NCI-H345 treated with DMSO at 0.1 percent for 48 hours (cell line): ENCODE data around the gene NLN.
"Not testable (repeated sequence)": the region's sequence is repeated elsewhere in the genome, so short reads cannot be mapped to it uniquely, and the experiment has no call there.

ENCODE experiments used
- DNase-seq: peaks from one replicate; lab custom pipeline; 2025; ENCODE audit not compliant: unreplicated experiment; lab: John Stamatoyannopoulos, UW

The NLN gene

GRCh38 chr5:65730910-65731309, 8.9 kb downstream of the NLN start:
- no peak for DNase-seq

- DNase-seq = not testable (repeated sequence)
Observed at GRCh38 chr5:65732046-65732445, 10.0 kb downstream of the NLN start.

- not testable (repeated sequence) for DNase-seq
Observed at GRCh38 chr5:65734196-65734775, 12.3 kb downstream of the NLN start.

DNA sequence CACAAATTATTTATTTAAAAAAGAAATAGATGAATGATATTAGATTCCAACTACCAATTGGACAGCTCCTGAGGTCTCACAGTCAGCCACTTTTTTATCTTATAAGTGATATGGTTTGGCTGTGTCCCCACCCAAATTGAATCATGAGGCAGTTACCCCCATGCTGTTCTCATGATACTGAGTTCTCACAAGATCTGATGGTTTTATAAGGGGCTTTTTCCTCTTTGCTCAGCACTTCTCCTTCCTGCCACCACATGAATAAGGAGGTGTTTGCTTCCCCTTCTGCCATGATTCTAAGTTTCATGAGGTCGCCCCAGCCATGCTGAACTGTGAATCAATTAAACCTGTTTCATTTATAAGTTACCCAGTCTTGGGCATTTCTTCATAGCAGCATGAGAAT, 12.9 kb downstream of the NLN start:
- DNase-seq = no peak

- no peak for DNase-seq
Observed at GRCh38 chr5:65736011-65736410, 14.0 kb downstream of the NLN start.

GRCh38 chr5:65737842-65738241, 15.8 kb downstream of the NLN start:
- DNase-seq = no peak

DNA sequence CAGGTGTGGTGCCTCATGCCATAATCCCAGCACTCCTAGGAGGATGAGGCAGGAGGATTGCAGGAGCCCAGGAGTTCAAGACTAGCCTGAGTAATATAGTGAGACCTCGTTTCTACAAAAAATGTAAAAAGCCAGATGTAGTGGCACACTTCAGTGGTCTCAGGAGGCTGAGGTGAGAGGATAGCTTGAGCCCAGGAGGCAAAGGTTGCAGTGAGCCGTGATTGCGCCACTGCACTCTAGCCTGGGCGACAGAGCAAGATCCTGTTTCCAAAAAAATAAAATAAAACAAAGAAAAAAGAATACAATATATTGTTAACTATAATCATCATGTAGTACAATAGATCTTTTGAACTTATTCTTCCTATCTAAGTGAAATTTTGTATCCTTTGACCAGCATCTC, 16.3 kb downstream of the NLN start:
- no peak for DNase-seq

- no peak for DNase-seq
Observed at GRCh38 chr5:65739162-65739561, 17.2 kb downstream of the NLN start.

DNA sequence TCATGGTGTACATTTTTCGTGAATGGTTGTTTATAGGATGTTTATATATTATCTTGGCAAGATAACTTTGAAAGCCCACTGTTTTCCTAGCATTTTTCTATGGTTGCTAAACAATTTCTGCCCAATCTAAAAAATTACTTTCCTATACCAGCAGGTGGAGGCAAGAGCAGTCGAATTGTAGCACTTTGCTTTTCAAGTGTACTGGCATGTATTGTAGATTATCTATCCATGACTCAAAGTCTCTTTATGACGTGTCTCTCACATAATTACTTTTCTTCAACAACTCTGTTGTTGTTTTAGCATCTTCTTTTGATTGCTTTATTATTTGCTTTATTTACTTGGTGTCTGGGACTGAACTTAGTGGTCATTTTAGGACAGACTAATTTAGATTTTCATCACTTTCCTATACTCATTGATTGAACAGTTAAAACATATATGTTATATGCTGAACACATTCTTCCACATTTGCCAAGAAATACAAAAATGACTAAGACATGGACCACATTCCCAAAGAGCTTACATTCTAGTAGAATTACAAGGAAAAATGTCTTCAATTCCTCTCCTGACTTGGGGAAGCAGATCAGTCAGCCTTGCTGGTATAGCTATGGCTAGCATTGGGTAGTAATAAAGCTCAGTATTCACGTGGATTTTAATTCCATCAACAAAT, 20.7 kb downstream of the NLN start:
- DNase-seq = no peak

DNA sequence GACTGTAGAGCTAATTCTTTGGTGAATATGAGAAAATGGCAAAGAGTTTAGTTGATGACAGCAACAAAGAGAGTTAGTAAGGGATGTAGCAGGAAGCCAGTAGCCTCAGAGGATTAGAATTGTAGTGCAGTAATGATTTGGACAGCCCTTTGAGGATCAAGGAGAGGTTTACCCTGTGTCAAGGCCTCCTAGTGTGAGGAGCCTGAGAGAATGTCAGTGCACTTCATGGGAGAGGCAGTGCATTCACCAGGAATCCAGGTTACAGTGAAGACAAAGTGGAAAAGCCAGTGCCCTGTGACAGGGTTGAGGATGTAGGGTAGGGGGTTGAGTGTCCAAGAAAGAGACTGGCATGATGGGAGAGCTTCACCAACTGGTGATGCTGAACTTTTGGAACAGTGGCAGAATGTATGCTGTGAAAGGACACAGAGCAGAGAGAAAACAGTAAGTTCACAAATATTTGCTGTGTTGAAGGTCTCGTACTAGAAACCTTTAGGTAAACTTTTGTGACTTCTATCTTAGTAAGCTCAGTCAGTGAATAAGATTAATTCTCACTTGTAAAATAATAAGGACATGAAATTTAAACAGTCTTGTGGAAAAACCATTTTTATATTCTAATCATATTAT, 27.3 kb downstream of the NLN start:
- DNase-seq = no peak

GRCh38 chr5:65749956-65750355, 28.0 kb downstream of the NLN start:
- DNase-seq = no peak

GRCh38 chr5:65750938-65751337, 28.9 kb downstream of the NLN start:
- DNase-seq = no peak

DNA sequence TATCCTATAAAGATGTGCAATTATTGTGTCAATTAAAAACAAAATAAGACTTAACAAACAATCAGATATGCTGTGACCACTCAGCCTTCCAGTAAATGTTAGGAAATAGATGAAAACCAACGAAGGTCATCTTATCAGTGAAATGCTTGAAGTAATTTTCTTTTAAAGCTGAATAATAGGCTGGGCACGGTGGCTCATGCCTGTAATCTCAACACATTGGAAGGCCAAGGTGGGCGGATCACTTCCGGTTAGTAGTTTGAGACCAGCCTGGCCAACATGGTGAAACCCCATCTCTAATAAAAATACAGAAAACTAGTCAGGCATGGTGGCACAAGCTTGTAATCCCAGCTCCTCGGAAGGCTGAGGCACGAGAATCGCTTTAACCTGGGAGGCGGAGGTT, 31.2 kb downstream of the NLN start:
- no peak for DNase-seq

GRCh38 chr5:65758546-65759144, 36.6 kb downstream of the NLN start:
- no peak for DNase-seq

DNA sequence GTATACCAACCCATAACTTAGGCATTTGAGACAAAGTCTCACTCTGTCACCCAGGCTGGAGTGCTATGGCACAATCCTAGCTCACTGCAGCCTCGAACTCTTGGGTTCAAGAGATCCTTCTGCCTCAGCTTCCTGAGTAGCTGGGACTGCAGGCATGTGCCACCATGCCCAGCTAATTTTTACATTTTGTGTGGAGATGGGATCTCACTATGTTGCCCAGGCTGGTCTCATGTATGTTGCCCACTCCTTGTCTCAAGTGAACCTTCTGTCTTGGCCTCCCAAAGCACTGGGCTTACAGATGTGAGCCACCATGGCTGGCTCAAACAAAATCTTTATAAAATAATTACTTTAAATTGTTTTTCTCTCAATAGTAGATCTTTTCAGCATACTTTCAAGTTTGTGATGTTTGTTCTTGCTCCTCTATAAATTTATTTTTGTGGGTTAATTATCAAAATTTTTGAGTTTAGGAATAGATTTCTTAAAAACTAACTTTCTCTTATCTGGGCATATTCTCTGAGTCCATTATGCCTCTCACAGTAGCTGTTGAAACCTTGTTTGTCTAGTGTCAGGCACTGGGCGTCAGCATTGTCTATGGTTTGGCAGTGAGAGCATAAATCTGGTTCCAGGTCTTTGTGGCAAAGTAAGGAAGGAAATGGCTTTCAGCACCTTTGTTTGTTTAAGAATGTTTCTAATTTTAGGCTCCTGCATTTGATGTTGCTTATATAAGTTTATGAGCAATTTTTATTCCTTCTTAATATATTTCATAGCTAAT, 38.7 kb downstream of the NLN start:
- no peak for DNase-seq

DNA sequence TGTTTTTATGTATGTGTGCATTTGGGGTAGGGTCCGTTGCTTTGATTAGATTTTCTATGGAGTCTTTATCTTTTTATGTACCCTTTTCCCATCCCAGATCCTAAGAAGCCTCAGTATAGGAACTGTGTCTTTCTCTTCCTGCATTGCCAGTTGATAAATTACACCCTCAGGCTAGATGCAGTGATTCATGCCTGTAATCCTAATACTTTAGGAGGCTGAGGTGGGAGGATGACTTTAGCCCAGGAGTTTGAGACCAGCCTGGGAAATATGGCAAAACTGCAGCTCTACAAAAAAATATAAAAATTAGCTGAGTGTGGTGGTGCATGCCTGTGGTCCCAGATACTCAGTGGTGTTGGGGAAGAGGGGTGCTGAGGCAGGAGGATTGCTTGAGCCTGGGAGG, 40.2 kb downstream of the NLN start:
- no peak for DNase-seq

- DNase-seq = no peak
Observed at GRCh38 chr5:65765582-65765981, 43.6 kb downstream of the NLN start.

DNA sequence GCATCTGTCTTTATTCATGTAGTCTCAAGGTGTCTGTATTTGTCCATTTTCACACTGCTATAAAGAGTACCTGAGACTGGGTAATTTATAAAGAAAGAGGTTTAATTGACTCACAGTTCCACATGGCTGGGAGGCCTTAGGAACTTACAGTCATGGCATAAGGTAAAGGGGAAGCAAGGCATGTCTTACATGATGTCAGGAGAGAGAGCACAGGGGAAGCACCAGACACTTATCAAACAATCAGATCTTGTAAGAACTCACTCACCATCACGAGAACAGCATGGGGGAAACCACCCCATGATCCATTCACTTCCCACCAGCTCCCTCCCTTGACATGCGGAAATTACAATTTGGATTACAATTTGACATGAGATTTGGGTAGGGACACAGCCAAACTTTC, 44.2 kb downstream of the NLN start:
- DNase-seq = no peak

DNA sequence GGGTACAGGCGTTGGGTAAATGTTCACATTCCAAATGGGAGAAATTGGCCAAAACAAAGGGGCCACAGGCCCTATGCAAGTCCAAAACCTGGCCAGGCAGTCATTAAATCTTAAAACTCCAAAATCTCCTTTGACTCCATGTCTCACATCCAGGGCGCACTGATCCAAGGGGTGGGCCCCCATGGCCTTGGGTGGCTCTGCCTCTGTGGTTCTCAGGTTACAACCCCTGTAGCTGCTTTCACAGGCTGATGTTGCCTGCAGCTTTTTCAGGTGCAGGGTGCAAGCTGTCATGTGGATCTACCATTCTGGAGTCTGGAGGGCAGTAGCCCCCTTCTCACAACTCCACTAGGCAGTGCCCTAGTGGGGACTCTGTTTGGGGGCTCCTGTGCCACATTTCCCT, 44.8 kb downstream of the NLN start:
- no peak for DNase-seq

GRCh38 chr5:65767565-65767964, 45.6 kb downstream of the NLN start:
- DNase-seq = no peak

DNA sequence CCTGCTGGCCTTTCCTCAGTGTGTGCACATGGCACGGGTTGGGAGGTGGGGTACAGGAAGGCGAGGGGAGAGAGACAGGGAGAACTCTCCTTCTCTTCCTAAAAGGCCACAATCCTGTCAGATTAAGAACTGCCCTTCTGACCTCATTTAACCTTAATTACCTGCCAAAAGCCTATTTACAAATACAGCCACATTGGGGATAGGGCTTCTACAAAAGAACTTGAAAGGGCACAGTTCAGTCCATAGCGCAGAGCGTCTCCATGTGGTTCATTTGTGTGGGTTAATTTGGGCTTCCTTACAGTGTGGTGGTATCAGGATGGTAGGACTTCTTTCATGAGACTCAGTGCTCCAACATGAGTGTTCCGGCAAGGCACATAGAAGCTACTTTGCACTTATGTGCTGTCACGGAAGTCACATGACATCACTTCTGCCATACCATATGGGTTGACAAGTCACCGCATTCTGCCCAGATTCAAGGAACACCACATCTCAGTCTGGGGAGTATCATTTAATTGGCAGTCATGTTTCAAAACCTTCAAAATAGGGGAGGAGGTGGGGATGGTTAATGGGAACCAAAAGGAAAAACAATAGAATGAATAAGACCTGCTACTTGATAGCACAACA, 46.8 kb downstream of the NLN start:
- no peak for DNase-seq
